K562 (cell line): ENCODE results near the gene NPEPL1. TPM values are rescaled to one million over a fixed set of nuclear protein-coding genes. Genes with fewer than 3 reads are reported as not detected.

ENCODE experiments used
- ATAC-seq: fragments of 200-7000 bp; cut with Tn5 transposase; 3 replicates; pipeline ENCODE4 v1.9.1; 2020; ENCODE audit warnings: moderate library complexity
- BruUV-seq: library from RNA; stranded (reverse); fragments of 400-500 nt; replicated peaks from 2 replicates; lab custom pipeline; 2021; lab: Mats Ljungman, UMichigan
- CTCF ChIA-PET: fragments of 300-600 bp; formaldehyde crosslinking; extraction: SDS; loops from one replicate; lab custom pipeline; 2021; ENCODE audit warnings: low intra/inter-chr PET ratio; lab: Yijun Ruan, JAX
- POLR2A ChIA-PET: fragments of 300-600, 350-650 bp; sonication (Branson Sonifier 250); formaldehyde crosslinking; extraction: SDS; loops from one replicate; lab custom pipeline; 2021; ENCODE audit warnings: antibody characterized with exemption, inconsistent platforms; lab: Yijun Ruan, JAX
- DNase-seq, 4 experiments: peaks; one replicate each; pipeline versions ENCODE4 v3.0.0 to v3.0.0-alpha.2; 2011 to 2018; ENCODE audit warnings: low spot score in 3 of 4, mixed read lengths in 3 of 4; ENCODE audit errors: extremely low read depth in 1 of 4
- FAIRE-seq: peaks from 2 replicates; lab custom pipeline; 2011; peaks lifted over from hg19 to GRCh38; lab: Jason Lieb, UNC
- H2AFZ ChIP-seq: 2 replicates; pipeline ENCODE4 v1.6.0; 2011; ENCODE audit warnings: low read depth, low read length, control low read depth, inconsistent platforms
- H3K27ac ChIP-seq: fragments of 200-600 bp; 3 replicates; pipeline ENCODE4 v1.8.0; 2011; ENCODE audit warnings: low read depth, mild to moderate bottlenecking, control low read depth, inconsistent platforms, low read length, moderate library complexity, mixed read lengths; ENCODE audit errors: extremely low read depth
- H3K27me3 ChIP-seq, 2 experiments: fragments of 300-600 bp in 1 of 2; 2 replicates in 1 of 2; 3 replicates in 1 of 2; pipeline versions ENCODE4 v1.6.0 to v1.8.0; 2011; ENCODE audit warnings: inconsistent platforms in 2 of 2, low read length in 2 of 2, mild to moderate bottlenecking in 1 of 2, mixed read lengths in 1 of 2, moderate library complexity in 1 of 2; ENCODE audit not compliant: control insufficient read depth in 2 of 2, insufficient read depth in 2 of 2
- H3K36me3 ChIP-seq: fragments of 300-600 bp; 3 replicates; pipeline ENCODE4 v1.8.0; 2011; ENCODE audit warnings: mild to moderate bottlenecking, low read length, inconsistent platforms; ENCODE audit not compliant: control insufficient read depth, insufficient read depth
- H3K4me1 ChIP-seq, 2 experiments: fragments of 200-600 bp in 1 of 2; replicated peaks in 1 of 2; 2 replicates in 1 of 2; 3 replicates in 1 of 2; pipeline versions ENCODE4 v1.5.1 to v1.8.0; 2011; ENCODE audit warnings: inconsistent platforms in 2 of 2, low read length in 2 of 2, mild to moderate bottlenecking in 1 of 2, mixed read lengths in 1 of 2, moderate library complexity in 1 of 2; ENCODE audit not compliant: control insufficient read depth in 2 of 2, insufficient read depth in 2 of 2
- H3K4me2 ChIP-seq: 2 replicates; pipeline ENCODE4 v1.6.1; 2011; ENCODE audit warnings: low read length, control low read depth, inconsistent platforms, mixed read lengths; ENCODE audit not compliant: insufficient read depth
- H3K4me3 ChIP-seq: fragments of 200-600 bp; sonication (generic), shearing (Covaris generic); 2 replicates; pipeline ENCODE4 v1.5.1; 2016; ENCODE audit warnings: control low read depth, inconsistent platforms
- H3K79me2 ChIP-seq: fragments of 200-600 bp; 3 replicates; pipeline ENCODE4 v1.8.0; 2011; ENCODE audit warnings: low read length, inconsistent platforms; ENCODE audit not compliant: control insufficient read depth, insufficient read depth
- H3K9ac ChIP-seq, 2 experiments: 2 replicates each; pipeline versions ENCODE4 v1.6.0 to v1.6.1; 2011; ENCODE audit warnings: low read depth in 2 of 2, low read length in 2 of 2, control low read depth in 1 of 2, inconsistent platforms in 1 of 2, mild to moderate bottlenecking in 1 of 2, mixed read lengths in 1 of 2; ENCODE audit not compliant: insufficient read depth in 1 of 2
- H3K9me1 ChIP-seq: one replicate; pipeline ENCODE4 v1.6.0; 2011; ENCODE audit warnings: inconsistent platforms, mild to moderate bottlenecking, low read length, moderate library complexity; ENCODE audit not compliant: control insufficient read depth, insufficient read depth
- H3K9me3 ChIP-seq: replicated peaks from 2 replicates; pipeline ENCODE4 v1.5.1; 2011; ENCODE audit warnings: low read depth, low read length, inconsistent platforms; ENCODE audit not compliant: control insufficient read depth, insufficient read depth
- H4K20me1 ChIP-seq: replicated peaks from 2 replicates; pipeline ENCODE4 v1.6.1; 2011; ENCODE audit warnings: low read length, inconsistent platforms, mixed read lengths; ENCODE audit not compliant: control insufficient read depth, insufficient read depth
- CC2D1A ChIP-seq: fragments of 450-650 bp; IDR thresholded peaks from 2 replicates; pipeline ENCODE4 v1.6.1; 2017; ENCODE audit warnings: mild to moderate bottlenecking
- FOXK2 ChIP-seq, 2 experiments: fragments of 450-650 bp; IDR thresholded peaks in 1 of 2; conservative IDR thresholded peaks in 1 of 2; 2 replicates each; pipeline ENCODE4 v1.6.1; 2016; ENCODE audit warnings: low read depth in 2 of 2, mild to moderate bottlenecking in 1 of 2
- HNRNPK ChIP-seq: fragments of 200-400 bp; formaldehyde crosslinking; IDR thresholded peaks from one replicate; pipeline ENCODE4 v1.6.1; 2018; ENCODE audit warnings: mild to moderate bottlenecking, low read depth, low read length; ENCODE audit not compliant: poor library complexity, severe bottlenecking
- MTF1 ChIP-seq: fragments of 250-450 bp; sonication (Bioruptor Pico); IDR thresholded peaks from 2 replicates; pipeline ENCODE4 v1.9.0; 2021; ENCODE audit warnings: moderate library complexity, mild to moderate bottlenecking, inconsistent platforms, borderline replicate concordance
- ZNF445 ChIP-seq: fragments of 250-450 bp; sonication (Bioruptor Pico); IDR thresholded peaks from 2 replicates; pipeline ENCODE4 v1.4.0; 2020; ENCODE audit warnings: low read depth, mild to moderate bottlenecking, moderate library complexity
- WGBS: fragments of 100-300 bp; shearing (Covaris generic); methylation state at CpG from one replicate; pipeline ENCODE4 v1.1.6; 2016; ENCODE audit warnings: low coverage, mixed read lengths; ENCODE audit not compliant: insufficient coverage; ENCODE audit errors: missing lambda C conversion rate; 5-methylcytosine and 5-hydroxymethylcytosine counted together
- in situ Hi-C: fragments of 300-500 bp; cut with MboI; formaldehyde crosslinking; loops from 4 replicates; pipeline ENCODE4 v1.15.0; 2018; ENCODE audit warnings: inconsistent platforms, mixed read lengths
- intact Hi-C: fragments of 100-400 bp; cut with micrococcal nuclease; formaldehyde crosslinking; loops from 2 replicates; pipeline ENCODE4 v1.14.2; 2022
- polyA plus RNA-seq, 8 experiments: library from polyadenylated mRNA; depleted of rRNA in 4 of 8; stranded (reverse) in 5 of 8; unstranded in 3 of 8; fragments of >200 nt; fragmentation: Nextera tagmentation in 2 of 8; fragmentation: Illumina TruSeq in 1 of 8; extraction: Ambion mirVana in 2 of 8; extraction: Trizol in 1 of 8; gene quantifications; 2 replicates each; pipeline versions ENCODE4 v1.2.1 to v1.2.3, GENCODE V29; 2011 to 2014; ENCODE audit warnings: inconsistent platforms in 1 of 8, missing spikeins in 1 of 8
- total RNA-seq, 7 experiments: library from RNA; depleted of rRNA in 6 of 7; stranded (reverse); fragments of >200 nt in 6 of 7; fragmentation: Illumina TruSeq in 2 of 7; extraction: Trizol in 2 of 7; gene quantifications; 2 replicates each; pipeline versions ENCODE4 v1.2.1 to v1.2.3, GENCODE V29; 2011 to 2021; ENCODE audit warnings: low replicate concordance in 1 of 7
- TF ChIP-seq, protein P1 (sequence below): fragments of 450-650 bp; formaldehyde crosslinking; IDR thresholded peaks from 2 replicates; pipeline ENCODE4 v1.4.0; 2022; ENCODE audit warnings: mild to moderate bottlenecking, moderate library complexity
- TF ChIP-seq, protein P2 (sequence below): fragments of 450-650 bp; IDR thresholded peaks from 2 replicates; pipeline ENCODE4 v1.6.1; 2018; ENCODE audit warnings: mild to moderate bottlenecking, low read depth; ENCODE audit not compliant: partially characterized antibody
- TF ChIP-seq, protein P3 (sequence below): fragments of 250-450 bp; sonication (Bioruptor Pico); IDR thresholded peaks from 2 replicates; pipeline ENCODE4 v1.5.0; 2022; ENCODE audit warnings: mild to moderate bottlenecking

Gene NPEPL1
- total and polyA plus RNA-seq, 9 of the 15 experiments (the other 6 are each of a cell fraction or from before 2014, with no cell fraction given), result 0.04 to 5.6 (median 0.94) TPM

DNA sequence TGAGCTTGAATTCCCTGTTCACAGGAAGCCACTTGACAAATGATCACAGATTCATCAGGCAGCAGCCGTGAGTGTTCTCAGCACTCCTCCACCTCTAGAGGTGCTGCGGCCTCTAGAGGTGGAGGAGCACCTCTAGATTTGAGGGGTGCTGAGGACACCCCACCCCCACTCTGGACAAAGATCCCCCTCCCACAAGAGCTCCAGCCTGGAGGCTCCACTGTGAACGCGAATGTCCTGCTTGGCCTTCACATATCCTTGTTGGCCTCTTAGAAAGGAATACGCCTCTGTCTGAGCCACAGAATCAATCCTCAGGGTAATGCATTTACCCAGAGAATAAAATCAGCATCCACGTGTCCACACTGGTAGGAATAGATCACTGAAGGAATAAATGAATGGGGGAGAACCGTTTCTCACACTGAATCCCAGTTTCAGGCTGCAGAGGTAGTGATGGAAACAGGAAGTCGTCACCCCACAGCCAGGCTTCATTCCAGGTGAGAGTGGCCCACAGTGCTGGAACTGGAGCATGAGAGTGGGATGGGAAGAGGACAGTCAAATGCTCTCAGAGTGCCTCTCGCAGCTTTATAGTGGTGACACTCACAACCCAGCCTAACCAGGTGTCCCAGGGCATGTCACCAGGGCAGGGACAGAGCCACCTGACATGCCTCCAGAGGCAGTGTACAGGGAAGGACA, 16.6 kb downstream of the NPEPL1 start (continued):
- TF ChIP-seq, protein P1, sequence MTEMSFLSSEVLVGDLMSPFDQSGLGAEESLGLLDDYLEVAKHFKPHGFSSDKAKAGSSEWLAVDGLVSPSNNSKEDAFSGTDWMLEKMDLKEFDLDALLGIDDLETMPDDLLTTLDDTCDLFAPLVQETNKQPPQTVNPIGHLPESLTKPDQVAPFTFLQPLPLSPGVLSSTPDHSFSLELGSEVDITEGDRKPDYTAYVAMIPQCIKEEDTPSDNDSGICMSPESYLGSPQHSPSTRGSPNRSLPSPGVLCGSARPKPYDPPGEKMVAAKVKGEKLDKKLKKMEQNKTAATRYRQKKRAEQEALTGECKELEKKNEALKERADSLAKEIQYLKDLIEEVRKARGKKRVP (CRISPR knock-in tag), result no peak
- TF ChIP-seq, protein P2, sequence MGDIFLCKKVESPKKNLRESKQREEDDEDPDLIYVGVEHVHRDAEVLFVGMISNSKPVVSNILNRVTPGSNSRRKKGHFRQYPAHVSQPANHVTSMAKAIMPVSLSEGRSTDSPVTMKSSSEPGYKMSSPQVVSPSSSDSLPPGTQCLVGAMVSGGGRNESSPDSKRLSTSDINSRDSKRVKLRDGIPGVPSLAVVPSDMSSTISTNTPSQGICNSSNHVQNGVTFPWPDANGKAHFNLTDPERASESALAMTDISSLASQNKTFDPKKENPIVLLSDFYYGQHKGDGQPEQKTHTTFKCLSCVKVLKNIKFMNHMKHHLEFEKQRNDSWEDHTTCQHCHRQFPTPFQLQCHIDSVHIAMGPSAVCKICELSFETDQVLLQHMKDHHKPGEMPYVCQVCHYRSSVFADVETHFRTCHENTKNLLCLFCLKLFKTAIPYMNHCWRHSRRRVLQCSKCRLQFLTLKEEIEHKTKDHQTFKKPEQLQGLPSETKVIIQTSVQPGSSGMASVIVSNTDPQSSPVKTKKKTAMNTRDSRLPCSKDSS, result no peak
- TF ChIP-seq CC2D1A, result no peak
- TF ChIP-seq FOXK2 (conservative IDR thresholded peaks at IDR 0.05 in 1 of 2, IDR thresholded peaks at IDR 0.05 in 1 of 2; ENCODE audit: low read depth in 2 of 2), result no peak
- TF ChIP-seq MTF1, result no peak

DNA sequence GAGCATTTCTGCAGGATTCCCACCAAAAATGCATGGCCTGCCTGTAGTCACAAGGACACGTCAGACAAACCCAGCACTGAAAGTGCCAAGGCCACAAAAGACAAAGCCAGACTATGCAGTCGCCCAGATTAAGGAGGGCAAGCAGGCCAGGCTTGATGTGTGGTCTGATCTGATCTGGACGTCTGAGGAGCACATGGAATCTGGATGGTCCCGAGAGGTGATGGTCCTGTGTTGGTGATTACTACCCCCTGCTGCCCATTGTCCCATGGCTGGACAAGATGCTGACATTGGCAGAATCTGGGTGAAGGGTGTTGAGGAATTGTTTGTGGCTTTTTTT, 17.1 kb downstream of the NPEPL1 start:
- intact Hi-C loops (no loop called here), in situ Hi-C loops (no loop called here)
- no peaks in the 10 kb centered on the region for H3K79me2 ChIP-seq
- CTCF ChIA-PET, result no interaction called here
- no peak overlapping the region for H2AFZ ChIP-seq
- no peak overlapping the region for H3K4me3 ChIP-seq
- ATAC-seq (no peak), DNase-seq (no peak), FAIRE-seq (no peak)
- peaks cover 2% of the 10 kb centered on the region for H3K9me1 ChIP-seq
- POLR2A ChIA-PET, result no interaction called here
- no TSS peak for BruUV-seq
- TF ChIP-seq, protein P3, sequence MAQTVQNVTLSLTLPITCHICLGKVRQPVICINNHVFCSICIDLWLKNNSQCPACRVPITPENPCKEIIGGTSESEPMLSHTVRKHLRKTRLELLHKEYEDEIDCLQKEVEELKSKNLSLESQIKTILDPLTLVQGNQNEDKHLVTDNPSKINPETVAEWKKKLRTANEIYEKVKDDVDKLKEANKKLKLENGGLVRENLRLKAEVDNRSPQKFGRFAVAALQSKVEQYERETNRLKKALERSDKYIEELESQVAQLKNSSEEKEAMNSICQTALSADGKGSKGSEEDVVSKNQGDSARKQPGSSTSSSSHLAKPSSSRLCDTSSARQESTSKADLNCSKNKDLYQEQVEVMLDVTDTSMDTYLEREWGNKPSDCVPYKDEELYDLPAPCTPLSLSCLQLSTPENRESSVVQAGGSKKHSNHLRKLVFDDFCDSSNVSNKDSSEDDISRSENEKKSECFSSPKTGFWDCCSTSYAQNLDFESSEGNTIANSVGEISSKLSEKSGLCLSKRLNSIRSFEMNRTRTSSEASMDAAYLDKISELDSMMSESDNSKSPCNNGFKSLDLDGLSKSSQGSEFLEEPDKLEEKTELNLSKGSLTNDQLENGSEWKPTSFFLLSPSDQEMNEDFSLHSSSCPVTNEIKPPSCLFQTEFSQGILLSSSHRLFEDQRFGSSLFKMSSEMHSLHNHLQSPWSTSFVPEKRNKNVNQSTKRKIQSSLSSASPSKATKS (CRISPR knock-in tag), result no peak
- TF ChIP-seq HNRNPK (no peak), ZNF445 (CRISPR knock-in tag) (no peak)
- peaks cover 0 to 26% of the 10 kb centered on the region in 2 experiments; a peak in 2 of 5 replicates for H3K27me3 ChIP-seq
- H4K20me1 ChIP-seq, result no peaks in the 10 kb centered on the region
- no peak overlapping the region for H3K9ac ChIP-seq
- 18% methylated on average over 4 of the region's 4 CpGs for WGBS
- H3K4me1 ChIP-seq, result peaks cover 0 to 14% of the 10 kb centered on the region in 2 experiments; a peak in 1 of 5 replicates
- H3K36me3 ChIP-seq, result no peaks in the 10 kb centered on the region
- H3K9me3 ChIP-seq, result no peaks in the 10 kb centered on the region
- no peak overlapping the region for H3K4me2 ChIP-seq
- no peak overlapping the region for H3K27ac ChIP-seq
